Fibroblast of lung (primary cell): Measurements from ENCODE around the gene TBXAS1. TPM values are rescaled to one million over a fixed set of nuclear protein-coding genes. Genes with fewer than 3 reads are reported as not detected.

Source experiments
- DNase-seq, 2 donors: peaks; one replicate each; pipeline versions ENCODE4 v3.0.0 to v3.0.0-alpha.2; 2010; ENCODE audit warnings: low read depth in 2 of 2
- H2AFZ ChIP-seq: 2 replicates; pipeline ENCODE4 v1.5.1; 2012; ENCODE audit warnings: low read length, control low read depth, inconsistent platforms
- H3K27ac ChIP-seq: 2 replicates; pipeline ENCODE4 v1.5.1; 2011; ENCODE audit warnings: low read length, control low read depth; ENCODE audit not compliant: insufficient read depth
- H3K27me3 ChIP-seq: 2 replicates; pipeline ENCODE4 v1.5.1; 2011; ENCODE audit warnings: mild to moderate bottlenecking, low read length; ENCODE audit not compliant: control insufficient read depth, insufficient read depth
- H3K36me3 ChIP-seq: 2 replicates; pipeline ENCODE4 v1.5.1; 2011; ENCODE audit warnings: low read length; ENCODE audit not compliant: control insufficient read depth, insufficient read depth
- H3K4me1 ChIP-seq: 2 replicates; pipeline ENCODE4 v1.5.1; 2011; ENCODE audit warnings: low read length; ENCODE audit not compliant: control insufficient read depth, insufficient read depth; ENCODE audit errors: extremely low read depth
- H3K4me2 ChIP-seq: 2 replicates; pipeline ENCODE4 v1.5.1; 2011; ENCODE audit warnings: low read length, control low read depth; ENCODE audit not compliant: insufficient read depth; ENCODE audit errors: extremely low read depth
- H3K4me3 ChIP-seq, 4 experiments: fragments of 200-600 bp in 1 of 4; sonication (generic) in 1 of 4; replicated peaks in 1 of 4; 2 replicates each; pipeline ENCODE4 v1.5.1; 2011 to 2016; ENCODE audit warnings: low read length in 4 of 4, low read depth in 3 of 4, mild to moderate bottlenecking in 3 of 4, control low read depth in 2 of 4, inconsistent platforms in 1 of 4, mixed read lengths in 1 of 4; ENCODE audit not compliant: insufficient read depth in 1 of 4; ENCODE audit errors: control extremely low read depth in 1 of 4
- H3K79me2 ChIP-seq: 2 replicates; pipeline ENCODE4 v1.5.1; 2012; ENCODE audit warnings: mild to moderate bottlenecking, low read length, inconsistent platforms; ENCODE audit not compliant: control insufficient read depth, insufficient read depth
- H3K9ac ChIP-seq: 2 replicates; pipeline ENCODE4 v1.5.1; 2011; ENCODE audit warnings: mild to moderate bottlenecking, low read length, control low read depth; ENCODE audit not compliant: insufficient read depth
- H3K9me3 ChIP-seq: 2 replicates; pipeline ENCODE4 v1.5.1; 2012; ENCODE audit warnings: low read depth, low read length; ENCODE audit not compliant: control insufficient read depth, insufficient read depth
- H4K20me1 ChIP-seq: 2 replicates; pipeline ENCODE4 v1.5.1; 2011; ENCODE audit warnings: low read length; ENCODE audit not compliant: control insufficient read depth, insufficient read depth; ENCODE audit errors: extremely low read depth
- EZH2 ChIP-seq: IDR thresholded peaks from 2 replicates; pipeline ENCODE4 v1.5.1; 2012; ENCODE audit warnings: low read length, control low read depth, mild to moderate bottlenecking; ENCODE audit errors: missing control alignments
- polyA plus RNA-seq, 2 donors: library from polyadenylated mRNA; depleted of rRNA in 1 of 2; stranded (reverse) in 1 of 2; unstranded in 1 of 2; fragments of >200 nt; gene quantifications; 2 replicates each; pipeline ENCODE4 v1.2.1, GENCODE V29; 2011 to 2012; ENCODE audit warnings: missing spikeins in 1 of 2
- total RNA-seq: library from RNA; depleted of rRNA; stranded (reverse); fragments of >200 nt; gene quantifications from 2 replicates; pipeline ENCODE4 v1.2.1, GENCODE V29; 2014
- TF ChIP-seq, protein P1 (sequence below), 2 donors: IDR thresholded peaks in 1 of 2; conservative IDR thresholded peaks in 1 of 2; 1 replicate in 1 of 2; 2 replicates in 1 of 2; pipeline ENCODE4 v1.5.1; 2011 to 2012; ENCODE audit warnings: low read length in 2 of 2, control low read depth in 1 of 2, inconsistent platforms in 1 of 2, low read depth in 1 of 2, mild to moderate bottlenecking in 1 of 2

Gene TBXAS1
- total and polyA plus RNA-seq, 2 donors (not counting 1 experiment from before 2014, with no cell fraction given) = 1.5 to 2.1 TPM

DNA sequence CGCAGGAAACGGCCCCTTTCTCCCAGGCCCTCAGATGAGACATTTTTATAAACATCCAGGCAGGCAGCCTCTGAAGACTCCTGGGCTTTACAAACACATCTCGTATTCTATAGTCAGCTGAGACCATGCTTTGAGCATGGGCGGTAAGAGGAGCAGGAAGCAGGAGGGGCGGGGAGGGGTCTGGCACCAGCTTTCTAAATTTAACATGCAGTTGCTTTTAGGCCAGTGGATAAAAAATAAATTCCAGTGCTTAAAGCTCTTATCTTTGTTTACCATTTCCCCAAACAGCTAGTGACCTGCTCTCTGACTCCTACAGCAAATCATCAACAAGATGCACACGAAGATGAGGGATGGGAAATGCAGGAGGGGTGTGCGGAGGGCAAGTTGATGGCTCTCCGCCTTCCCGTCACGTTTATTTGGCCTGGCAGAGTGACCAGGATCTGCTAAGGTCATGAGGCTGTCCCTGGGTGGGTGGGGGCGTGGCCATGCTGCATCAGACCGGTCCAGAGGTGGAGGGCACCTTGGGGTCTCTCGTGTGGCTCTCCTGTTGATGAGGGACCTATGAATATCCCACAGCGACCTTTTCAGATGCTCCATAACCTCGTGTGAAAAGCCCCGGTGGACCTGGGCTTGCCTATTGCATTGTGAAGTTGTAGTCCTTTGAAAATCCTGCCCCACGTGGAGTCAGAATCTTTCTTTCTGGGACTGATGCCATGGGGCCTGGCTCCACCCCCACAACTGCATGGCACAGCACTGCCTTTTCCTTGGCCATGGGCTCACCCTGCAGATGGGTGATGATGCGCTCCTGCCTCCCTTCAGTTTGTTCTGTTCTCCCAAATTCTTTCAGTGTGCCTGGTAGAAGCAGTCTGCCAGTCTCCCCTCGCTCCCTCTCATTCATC, 166.2 kb downstream of the TBXAS1 start:
- no peak for TF ChIP-seq EZH2
- TF ChIP-seq, protein P1, sequence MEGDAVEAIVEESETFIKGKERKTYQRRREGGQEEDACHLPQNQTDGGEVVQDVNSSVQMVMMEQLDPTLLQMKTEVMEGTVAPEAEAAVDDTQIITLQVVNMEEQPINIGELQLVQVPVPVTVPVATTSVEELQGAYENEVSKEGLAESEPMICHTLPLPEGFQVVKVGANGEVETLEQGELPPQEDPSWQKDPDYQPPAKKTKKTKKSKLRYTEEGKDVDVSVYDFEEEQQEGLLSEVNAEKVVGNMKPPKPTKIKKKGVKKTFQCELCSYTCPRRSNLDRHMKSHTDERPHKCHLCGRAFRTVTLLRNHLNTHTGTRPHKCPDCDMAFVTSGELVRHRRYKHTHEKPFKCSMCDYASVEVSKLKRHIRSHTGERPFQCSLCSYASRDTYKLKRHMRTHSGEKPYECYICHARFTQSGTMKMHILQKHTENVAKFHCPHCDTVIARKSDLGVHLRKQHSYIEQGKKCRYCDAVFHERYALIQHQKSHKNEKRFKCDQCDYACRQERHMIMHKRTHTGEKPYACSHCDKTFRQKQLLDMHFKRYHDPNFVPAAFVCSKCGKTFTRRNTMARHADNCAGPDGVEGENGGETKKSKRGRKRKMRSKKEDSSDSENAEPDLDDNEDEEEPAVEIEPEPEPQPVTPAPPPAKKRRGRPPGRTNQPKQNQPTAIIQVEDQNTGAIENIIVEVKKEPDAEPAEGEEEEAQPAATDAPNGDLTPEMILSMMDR (conservative IDR thresholded peaks at IDR 0.05 in 1 of 2, IDR thresholded peaks at IDR 0.05 in 1 of 2; ENCODE audit: low read depth in 1 of 2, low read length in 2 of 2) = no peak
- H3K4me2 ChIP-seq = peak overlapping the region; percentile 42
- H4K20me1 ChIP-seq = no peaks in the 10 kb centered on the region
- no peak overlapping the region for H2AFZ ChIP-seq
- no peaks in the 10 kb centered on the region for H3K36me3 ChIP-seq
- no peaks in the 10 kb centered on the region for H3K9me3 ChIP-seq
- H3K27ac ChIP-seq = peak overlapping the region; percentile 28
- peak; percentile 23 to 77 for DNase-seq
- no peaks in the 10 kb centered on the region for H3K79me2 ChIP-seq
- peaks cover 7% of the 10 kb centered on the region for H3K4me1 ChIP-seq
- no peak overlapping the region for H3K4me3 ChIP-seq
- no peaks in the 10 kb centered on the region for H3K27me3 ChIP-seq
- H3K9ac ChIP-seq = no peak overlapping the region

DNA sequence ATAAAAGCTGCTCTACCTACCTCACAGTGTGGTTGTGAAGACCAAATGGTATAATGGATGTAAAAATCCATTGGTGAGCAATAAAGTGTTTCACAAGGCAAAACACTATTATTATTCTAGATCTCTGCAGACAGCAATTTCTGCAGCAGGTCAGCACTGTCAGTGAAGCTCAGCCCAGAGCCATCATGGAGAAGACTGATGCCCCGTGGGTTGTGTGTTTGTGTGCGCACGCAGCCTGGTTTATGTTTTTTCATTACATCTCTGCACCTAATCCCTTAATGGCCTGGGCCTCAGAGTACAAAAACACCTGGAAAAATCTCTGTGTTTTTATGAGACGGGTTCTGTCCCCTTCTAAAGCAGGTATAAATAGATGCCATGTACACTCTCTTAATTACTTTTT, 169.5 kb downstream of the TBXAS1 start:
- no peak overlapping the region for H3K4me3 ChIP-seq
- H3K27me3 ChIP-seq = no peaks in the 10 kb centered on the region

DNA sequence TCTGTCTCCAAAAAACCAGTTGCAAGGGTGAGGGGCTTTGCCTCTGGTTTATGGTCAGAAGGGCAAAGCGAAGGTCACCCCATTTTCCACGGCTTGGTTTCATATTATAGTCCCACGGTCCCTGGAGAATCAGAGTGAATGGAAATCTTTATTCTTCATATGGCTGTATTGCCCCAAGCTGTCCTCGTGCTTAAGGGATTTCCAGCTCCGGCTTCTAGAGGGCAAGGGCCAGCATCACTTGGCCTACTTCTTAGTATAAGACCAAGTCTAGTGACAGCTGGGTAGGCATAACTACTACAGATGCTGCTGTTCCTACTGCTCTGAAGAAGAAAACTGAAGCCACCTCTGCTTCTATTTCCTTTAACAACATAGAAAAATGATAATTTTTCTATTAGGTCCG, 170.5 kb downstream of the TBXAS1 start:
- Histone ChIP-seq H3K27me3 (no peaks in the 10 kb centered on the region), H3K4me3 (no peak overlapping the region), H3K4me2 (no peak overlapping the region), H4K20me1 (no peaks in the 10 kb centered on the region), H3K27ac (no peak overlapping the region), H2AFZ (no peak overlapping the region), H3K79me2 (no peaks in the 10 kb centered on the region), H3K36me3 (no peaks in the 10 kb centered on the region), H3K9me3 (no peaks in the 10 kb centered on the region), H3K9ac (no peak overlapping the region), H3K4me1 (peaks cover 7% of the 10 kb centered on the region)
- no peak for TF ChIP-seq EZH2
- TF ChIP-seq, protein P1 (conservative IDR thresholded peaks at IDR 0.05 in 1 of 2, IDR thresholded peaks at IDR 0.05 in 1 of 2; ENCODE audit: low read depth in 1 of 2, low read length in 2 of 2) = no peak
- no peak for DNase-seq

More for the DNA sequence above, 169.5 kb downstream of the TBXAS1 start:
- Histone ChIP-seq H3K79me2 (no peaks in the 10 kb centered on the region), H2AFZ (no peak overlapping the region), H3K4me1 (peaks cover 7% of the 10 kb centered on the region), H3K9me3 (no peaks in the 10 kb centered on the region), H3K9ac (no peak overlapping the region), H3K36me3 (no peaks in the 10 kb centered on the region), H3K4me2 (no peak overlapping the region), H3K27ac (no peak overlapping the region), H4K20me1 (no peaks in the 10 kb centered on the region)
- no peak for TF ChIP-seq EZH2
- TF ChIP-seq, protein P1 (conservative IDR thresholded peaks at IDR 0.05 in 1 of 2, IDR thresholded peaks at IDR 0.05 in 1 of 2; ENCODE audit: low read depth in 1 of 2, low read length in 2 of 2) = no peak
- no peak for DNase-seq
